GM18526 (cell line): ENCODE data around the gene NIM1K.

Experiments used
- POLR2A ChIP-seq: IDR thresholded peaks from 3 replicates; pipeline ENCODE4 v1.6.1; 2011; ENCODE audit not compliant: insufficient read length; ENCODE audit errors: extremely low read depth

NIM1K gene

GRCh38 chr5:43288269-43288831 is 96.3 kb downstream of the NIM1K start:
- no peak for TF ChIP-seq POLR2A

DNA sequence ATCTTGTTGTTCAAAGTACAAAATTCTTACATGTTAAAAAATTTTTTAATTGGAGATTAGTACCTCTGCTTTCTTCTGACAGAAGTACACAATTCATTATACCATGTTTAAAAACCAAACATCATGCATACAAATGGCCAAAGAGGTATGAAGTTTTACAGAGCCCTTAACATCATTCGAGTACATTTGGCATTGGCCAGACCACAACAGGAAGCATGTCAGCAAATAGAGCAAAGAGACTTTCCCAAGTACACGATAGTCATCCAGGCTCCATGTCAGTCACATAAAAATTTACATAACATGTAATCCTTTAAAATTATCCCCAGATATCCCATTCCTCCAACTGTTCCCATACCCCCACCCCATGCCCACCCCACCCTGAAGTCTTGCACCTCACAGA is 98.7 kb downstream of the NIM1K start:
- TF ChIP-seq POLR2A: no peak

GRCh38 chr5:43294226-43294625 is 102.2 kb downstream of the NIM1K start:
- TF ChIP-seq POLR2A: no peak

- no peak for TF ChIP-seq POLR2A
Measured at GRCh38 chr5:43295202-43295601, 103.2 kb downstream of the NIM1K start.

GRCh38 chr5:43296835-43297234 is 104.8 kb downstream of the NIM1K start:
- no peak for TF ChIP-seq POLR2A

GRCh38 chr5:43298443-43298842 is 106.4 kb downstream of the NIM1K start:
- no peak for TF ChIP-seq POLR2A

- no peak for TF ChIP-seq POLR2A
Measured at GRCh38 chr5:43300112-43300511, 108.1 kb downstream of the NIM1K start.

GRCh38 chr5:43301653-43302091 is 109.6 kb downstream of the NIM1K start:
- TF ChIP-seq POLR2A: no peak

- no peak for TF ChIP-seq POLR2A
Measured at GRCh38 chr5:43302481-43302880, 110.5 kb downstream of the NIM1K start.

DNA sequence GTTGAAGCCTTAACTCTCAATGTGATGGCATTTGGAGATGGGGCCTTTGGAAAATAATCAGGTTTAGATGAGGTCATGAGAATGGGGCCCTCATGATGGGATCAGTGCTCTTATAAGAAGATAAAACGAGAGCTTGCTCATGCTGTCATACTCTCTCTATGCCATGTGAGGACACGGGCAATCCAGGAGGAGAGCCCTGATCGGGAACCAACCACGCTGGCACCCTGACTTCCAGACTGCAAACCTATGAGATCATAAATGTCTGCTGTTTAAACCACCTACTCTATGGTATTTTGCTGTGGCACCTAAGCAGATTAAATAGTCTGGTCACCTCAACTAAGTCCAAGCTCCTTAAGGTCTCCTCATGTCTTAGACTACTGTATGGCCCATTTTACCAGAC is 111.2 kb downstream of the NIM1K start:
- no peak for TF ChIP-seq POLR2A

DNA sequence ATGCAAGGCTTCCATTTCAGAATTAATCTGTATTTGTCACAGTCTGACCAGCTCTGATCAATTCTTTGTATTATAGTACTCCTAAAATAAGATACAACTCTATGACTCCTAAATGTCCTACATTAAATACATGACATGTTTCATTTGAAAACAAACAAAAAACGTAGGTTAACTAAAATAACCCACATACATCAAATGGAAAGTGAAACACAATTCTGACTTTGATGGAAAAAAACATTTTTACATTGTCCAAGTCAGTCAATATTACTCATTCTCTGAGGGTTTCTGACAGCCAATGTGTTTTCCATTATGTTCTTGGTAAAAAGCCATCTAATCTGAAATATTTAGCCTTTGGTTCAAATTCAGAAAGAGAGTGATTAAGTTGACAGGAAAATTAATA is 112.5 kb downstream of the NIM1K start:
- no peak for TF ChIP-seq POLR2A

DNA sequence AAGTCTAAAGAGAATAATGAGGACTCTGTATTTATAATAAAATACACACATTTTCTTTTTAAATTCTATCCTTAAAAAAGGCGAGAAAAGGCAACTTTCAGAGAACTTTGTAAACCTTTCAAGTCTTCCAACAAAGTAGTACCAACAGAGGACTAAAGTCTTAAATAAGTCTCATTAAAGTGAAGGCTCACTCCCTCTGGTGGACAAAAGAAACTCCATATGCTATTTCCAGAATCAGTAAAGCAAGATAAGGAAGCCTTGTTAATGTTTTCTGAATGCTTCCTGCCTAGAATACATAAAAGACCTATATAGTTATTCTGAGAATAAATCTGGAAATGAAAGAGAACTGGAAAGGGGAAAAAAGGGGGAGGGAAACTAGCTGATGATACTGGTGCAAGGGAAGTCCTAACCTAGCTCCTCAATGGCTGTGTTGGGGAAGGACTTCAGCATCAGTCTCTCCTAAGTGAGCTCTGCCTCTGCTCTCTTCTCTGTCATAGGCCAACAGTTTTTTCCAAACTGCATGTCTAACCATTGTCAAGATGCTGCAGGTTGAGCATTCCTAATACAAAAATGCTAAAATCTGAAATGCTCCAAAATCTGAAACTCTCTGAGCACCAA is 114.0 kb downstream of the NIM1K start:
- no peak for TF ChIP-seq POLR2A

DNA sequence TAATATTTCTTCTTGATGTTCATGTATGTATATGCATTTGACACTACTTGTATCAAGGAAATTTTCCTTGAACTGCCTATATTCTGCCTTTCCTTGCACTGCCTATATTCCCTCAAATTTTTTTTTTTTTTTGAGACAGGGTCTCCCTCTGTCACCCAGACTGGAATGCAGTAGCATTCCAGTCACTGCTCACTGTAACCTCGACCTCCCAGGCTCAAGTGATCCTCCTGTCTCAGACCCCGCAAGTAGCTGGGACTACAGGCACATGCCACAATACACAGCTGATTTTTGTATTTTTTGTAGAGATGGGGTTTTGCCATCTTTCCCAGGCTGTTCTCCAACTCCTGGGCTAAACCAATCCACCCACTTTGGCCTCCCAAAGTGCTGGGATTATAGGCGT is 117.1 kb downstream of the NIM1K start:
- no peak for TF ChIP-seq POLR2A

DNA sequence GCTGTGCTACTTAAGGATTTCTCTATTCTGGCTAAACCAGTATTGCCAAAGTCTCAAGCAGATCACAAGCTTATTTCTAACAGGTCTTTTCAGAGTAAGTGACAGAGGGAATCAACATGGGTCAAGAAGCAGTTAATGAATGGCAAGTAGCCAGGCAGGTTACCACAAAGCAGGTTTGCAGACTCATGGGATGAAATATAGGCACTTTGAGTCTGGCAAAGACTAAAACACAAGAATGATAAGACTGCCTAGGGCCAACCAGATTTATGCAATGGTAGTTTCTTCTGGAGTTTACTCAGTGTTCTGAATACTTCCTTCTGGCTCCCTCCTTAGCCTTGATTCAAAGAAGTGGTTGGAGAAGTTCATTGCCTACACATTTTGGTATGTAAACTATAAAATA is 117.6 kb downstream of the NIM1K start:
- TF ChIP-seq POLR2A: no peak

DNA sequence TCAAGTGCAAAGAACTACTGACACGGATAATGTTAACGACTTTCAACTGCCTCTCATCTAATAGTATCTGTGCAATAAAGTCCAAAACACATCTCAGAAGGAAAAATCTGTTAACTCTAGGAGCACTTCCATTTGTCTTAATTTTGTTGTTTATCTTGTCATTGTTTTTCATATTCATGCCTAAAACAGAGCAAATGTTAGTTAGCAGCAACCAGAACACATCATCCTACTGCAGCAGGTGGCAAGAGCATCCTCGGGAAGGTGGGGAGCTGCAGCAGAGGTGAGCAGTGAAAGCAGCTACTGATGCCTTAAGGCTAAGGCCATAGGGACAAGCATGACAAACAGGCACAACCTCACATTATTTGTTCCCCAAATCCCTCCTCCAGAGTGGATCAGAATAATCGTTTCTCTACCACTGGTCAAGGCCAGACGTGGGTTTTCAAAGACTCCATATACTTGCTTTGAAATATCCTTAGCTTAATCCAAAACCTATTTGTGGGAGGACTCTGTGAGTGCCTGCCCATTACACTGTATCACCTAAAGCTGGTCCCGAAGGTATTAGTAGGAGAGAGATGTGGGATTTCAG is 120.1 kb downstream of the NIM1K start:
- TF ChIP-seq POLR2A: no peak

GRCh38 chr5:43312699-43313034 is 120.6 kb downstream of the NIM1K start:
- no peak for TF ChIP-seq POLR2A

- peak; percentile 98 for TF ChIP-seq POLR2A
Measured at GRCh38 chr5:43313035-43313853, 121.2 kb downstream of the NIM1K start, which contains the start of gene HMGCS1. TSS of gene HMGCS1 (minus strand) at chr5:43313412. CDS start at chr5:43298965, 14,447 bp downstream.
